Stimulated activated CD4-positive, alpha-beta T cell treated with anti-CD3 and anti-CD28 coated beads, TNF-alpha, amount 100 ng/mL, for 4 hours (primary cell): ENCODE results near the gene CAMKMT.
"Not testable (repeated sequence)": the region's sequence is repeated elsewhere in the genome, so short reads cannot be mapped to it uniquely, and the experiment has no call there.

Source experiments
- DNase-seq, 3 experiments: peaks; one replicate each; pipeline ENCODE4 v3.0.0-alpha.2; 2020; ENCODE audit warnings: low read depth in 3 of 3

The CAMKMT gene

GRCh38 chr2:44498551-44498950, 136.8 kb downstream of the CAMKMT start:
- DNase-seq: no peak

GRCh38 chr2:44505664-44506063, 143.9 kb downstream of the CAMKMT start:
- DNase-seq: not testable (repeated sequence)

- DNase-seq: no peak
These were observed 148.5 kb downstream of the CAMKMT start for GRCh38 chr2:44510246-44510645.

GRCh38 chr2:44515416-44515815, 153.7 kb downstream of the CAMKMT start:
- DNase-seq: no peak

GRCh38 chr2:44519026-44519425, 157.3 kb downstream of the CAMKMT start:
- DNase-seq: no peak

GRCh38 chr2:44522846-44523245, 161.1 kb downstream of the CAMKMT start:
- DNase-seq: no peak

- DNase-seq: no peak
These were observed 162.7 kb downstream of the CAMKMT start for GRCh38 chr2:44524347-44524926.

GRCh38 chr2:44526352-44526751, 164.6 kb downstream of the CAMKMT start:
- no peak for DNase-seq

GRCh38 chr2:44528595-44528994, 166.8 kb downstream of the CAMKMT start:
- no peak for DNase-seq

GRCh38 chr2:44529448-44529847, 167.7 kb downstream of the CAMKMT start:
- no peak for DNase-seq

GRCh38 chr2:44531289-44531688, 169.5 kb downstream of the CAMKMT start:
- no peak for DNase-seq

GRCh38 chr2:44532031-44532430, 170.3 kb downstream of the CAMKMT start:
- no peak for DNase-seq

GRCh38 chr2:44533508-44533907, 171.8 kb downstream of the CAMKMT start:
- DNase-seq: no peak

GRCh38 chr2:44535376-44535775, 173.6 kb downstream of the CAMKMT start:
- DNase-seq: no peak

- no peak for DNase-seq
These were observed 175.5 kb downstream of the CAMKMT start for GRCh38 chr2:44537264-44537663.

- DNase-seq: no peak
These were observed 180.8 kb downstream of the CAMKMT start for GRCh38 chr2:44542520-44542919.

- DNase-seq: no peak
These were observed 182.3 kb downstream of the CAMKMT start for GRCh38 chr2:44543773-44544725.

GRCh38 chr2:44545005-44545404, 183.3 kb downstream of the CAMKMT start:
- no peak for DNase-seq

- DNase-seq: no peak
These were observed 184.8 kb downstream of the CAMKMT start for GRCh38 chr2:44546459-44547127.

- DNase-seq: no peak
These were observed 186.0 kb downstream of the CAMKMT start for GRCh38 chr2:44547718-44548117.

GRCh38 chr2:44548221-44549098, 186.7 kb downstream of the CAMKMT start:
- no peak for DNase-seq

GRCh38 chr2:44549099-44549471, 187.3 kb downstream of the CAMKMT start:
- no peak for DNase-seq
